ENCODE results near the gene RFT1. TPM values are rescaled to one million over a fixed set of nuclear protein-coding genes. Genes with fewer than 3 reads are reported as not detected.

RFT1 gene
- total RNA-seq, 2 experiments from 2014 or later = 42.5 to 42.9 TPM

- H3K9me3 Mint-ChIP-seq = no peaks in the 10 kb centered on the region
- no peaks in the 10 kb centered on the region for H3K36me3 Mint-ChIP-seq (ENCODE audit: low read depth)
- ATAC-seq = no peak
- DNase-seq = no peak
- CTCF ChIA-PET = interaction anchor here (1.1 to 1.7 kb wide), 2 partner anchors 8 to 146 kb away, joined by 4 to 5 read pairs; no protein-coding TSS in a partner anchor
- H3K27ac Mint-ChIP-seq = no peak overlapping the region
- no peak for TF ChIP-seq CTCF (IDR thresholded peaks at IDR 0.05)
- intact Hi-C loops (cut with micrococcal nuclease) = no loop called here
- no peak overlapping the region for H3K4me3 Mint-ChIP-seq
- no peaks in the 10 kb centered on the region for H3K27me3 Mint-ChIP-seq
- no peaks in the 10 kb centered on the region for H3K4me1 Mint-ChIP-seq (ENCODE audit: low read depth)
- POLR2A ChIA-PET = no interaction called here
Measured at GRCh38 chr3:53081318-53081717, 48.9 kb downstream of the RFT1 start.

- Mint-ChIP-seq H3K9me3 (no peaks in the 10 kb centered on the region), H3K4me1 (ENCODE audit: low read depth) (no peaks in the 10 kb centered on the region), H3K27ac (no peak overlapping the region), H3K36me3 (ENCODE audit: low read depth) (no peaks in the 10 kb centered on the region), H3K27me3 (no peaks in the 10 kb centered on the region), H3K4me3 (no peak overlapping the region)
- ATAC-seq (no peak), DNase-seq (no peak)
- CTCF ChIA-PET = interaction anchor here (0.6 to 1.7 kb wide), 2 partner anchors 145 to 332 kb away, joined by 4 to 5 read pairs; no protein-coding TSS in a partner anchor
- POLR2A ChIA-PET = no interaction called here
- intact Hi-C loops (cut with micrococcal nuclease) = no loop called here
- no peak for TF ChIP-seq CTCF (IDR thresholded peaks at IDR 0.05)
Measured at GRCh38 chr3:53080612-53081205, 49.5 kb downstream of the RFT1 start.

GRCh38 chr3:53079791-53080555 is 50.3 kb downstream of the RFT1 start:
- DNase-seq (no peak), ATAC-seq (no peak)
- POLR2A ChIA-PET = interaction anchor here (0.9 kb wide), 1 partner anchor 10 kb away, joined by 3 read pairs; no protein-coding TSS in a partner anchor
- intact Hi-C loops (cut with micrococcal nuclease) = loop anchor here (10.0 kb wide), 1 partner anchor 145 kb away; no protein-coding TSS in a partner anchor
- Mint-ChIP-seq H3K9me3 (no peaks in the 10 kb centered on the region), H3K36me3 (ENCODE audit: low read depth) (no peaks in the 10 kb centered on the region), H3K27ac (no peak overlapping the region), H3K4me1 (ENCODE audit: low read depth) (no peaks in the 10 kb centered on the region), H3K27me3 (no peaks in the 10 kb centered on the region), H3K4me3 (no peak overlapping the region)
- TF ChIP-seq CTCF (IDR thresholded peaks at IDR 0.05) = no peak
- CTCF ChIA-PET = interaction anchor here (0.6 to 1.7 kb wide), 3 partner anchors 9 to 331 kb away, joined by 3 to 5 read pairs (median 4); no protein-coding TSS in a partner anchor

- ChIA-PET POLR2A (interaction anchor here (1.0 kb wide), 1 partner anchor 19 kb away, joined by 4 read pairs; no protein-coding TSS in a partner anchor), CTCF (interaction anchor here (0.8 kb wide), 1 partner anchor 8 kb away, joined by 3 read pairs; no protein-coding TSS in a partner anchor)
- Mint-ChIP-seq H3K4me3 (no peak overlapping the region), H3K4me1 (ENCODE audit: low read depth) (no peaks in the 10 kb centered on the region), H3K27ac (no peak overlapping the region), H3K27me3 (no peaks in the 10 kb centered on the region), H3K36me3 (ENCODE audit: low read depth) (no peaks in the 10 kb centered on the region), H3K9me3 (no peaks in the 10 kb centered on the region)
- intact Hi-C loops (cut with micrococcal nuclease) = loop anchor here (10.0 kb wide), 1 partner anchor 144 kb away; no protein-coding TSS in a partner anchor
- ATAC-seq = no peak
- no peak for DNase-seq
- no peak for TF ChIP-seq CTCF (IDR thresholded peaks at IDR 0.05)
Measured at GRCh38 chr3:53079147-53079546, 51.1 kb downstream of the RFT1 start.

- CTCF ChIA-PET = no interaction called here
- no peak for TF ChIP-seq CTCF (IDR thresholded peaks at IDR 0.05)
- Mint-ChIP-seq H3K27ac (no peak overlapping the region), H3K9me3 (no peaks in the 10 kb centered on the region), H3K27me3 (no peaks in the 10 kb centered on the region), H3K4me3 (no peak overlapping the region), H3K36me3 (ENCODE audit: low read depth) (no peaks in the 10 kb centered on the region), H3K4me1 (ENCODE audit: low read depth) (no peaks in the 10 kb centered on the region)
- DNase-seq (no peak), ATAC-seq (no peak)
- POLR2A ChIA-PET = interaction anchor here (1.0 kb wide), 1 partner anchor 20 kb away, joined by 4 read pairs; no protein-coding TSS in a partner anchor
- intact Hi-C loops (cut with micrococcal nuclease) = loop anchor here (10.0 kb wide), 1 partner anchor 144 kb away; no protein-coding TSS in a partner anchor
Measured at GRCh38 chr3:53078656-53079055, 51.6 kb downstream of the RFT1 start.

Measured in activated CD8-positive, alpha-beta T cell treated with anti-CD3 and anti-CD28 coated beads for 36 hours (primary cell).